ENCODE results near the gene FRMD5. TPM values are rescaled to one million over a fixed set of nuclear protein-coding genes. Genes with fewer than 3 reads are reported as not detected.

Gene FRMD5
- total RNA-seq, 1 donor from 2014 or later, result 43.8 TPM

GRCh38 chr15:44102675-44103254, 92.3 kb downstream of the FRMD5 start:
- no peak for DNase-seq
- Mint-ChIP-seq H3K9me3 (ENCODE audit: unreplicated experiment) (peaks cover 3% of the 10 kb centered on the region), H3K4me1 (ENCODE audit: low read depth, unreplicated experiment) (peaks cover 28% of the 10 kb centered on the region), H3K27ac (ENCODE audit: unreplicated experiment) (peak overlapping the region; percentile 88), H3K4me3 (ENCODE audit: unreplicated experiment) (peak overlapping the region; percentile 33), H3K27me3 (ENCODE audit: unreplicated experiment) (peaks cover 4% of the 10 kb centered on the region), H3K36me3 (ENCODE audit: unreplicated experiment) (no peaks in the 10 kb centered on the region)
- TF ChIP-seq CTCF (IDR thresholded peaks at IDR 0.05; ENCODE audit: partially characterized antibody, unreplicated experiment), result no peak

- Mint-ChIP-seq H3K27ac (ENCODE audit: unreplicated experiment) (peak overlapping the region; percentile 88), H3K36me3 (ENCODE audit: unreplicated experiment) (no peaks in the 10 kb centered on the region), H3K27me3 (ENCODE audit: unreplicated experiment) (peaks cover 4% of the 10 kb centered on the region), H3K9me3 (ENCODE audit: unreplicated experiment) (peaks cover 3% of the 10 kb centered on the region), H3K4me3 (ENCODE audit: unreplicated experiment) (no peak overlapping the region), H3K4me1 (ENCODE audit: low read depth, unreplicated experiment) (peaks cover 28% of the 10 kb centered on the region)
- TF ChIP-seq CTCF (IDR thresholded peaks at IDR 0.05; ENCODE audit: partially characterized antibody, unreplicated experiment), result no peak
- no peak for DNase-seq
Measured at GRCh38 chr15:44101944-44102343, 93.1 kb downstream of the FRMD5 start.

DNA sequence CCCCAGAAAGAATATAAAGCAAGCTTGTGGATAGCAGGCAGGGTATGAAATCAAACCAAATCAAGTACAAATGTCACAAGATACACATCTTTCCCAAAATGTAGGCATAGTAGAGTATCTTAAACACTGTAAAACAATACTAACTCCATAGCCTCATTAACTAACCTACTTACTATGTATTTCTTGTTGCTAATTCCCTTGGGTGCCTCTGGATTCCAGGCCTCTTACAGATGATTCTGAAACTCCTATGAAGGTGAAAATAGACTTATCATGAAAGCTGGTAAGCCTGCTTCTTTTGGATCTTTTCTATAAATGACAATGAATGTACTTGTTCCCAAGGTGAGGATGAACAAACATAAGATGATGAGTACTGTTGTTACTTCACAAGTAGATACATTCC, 93.8 kb downstream of the FRMD5 start:
- Mint-ChIP-seq H3K4me1 (ENCODE audit: low read depth, unreplicated experiment) (peaks cover 24% of the 10 kb centered on the region), H3K9me3 (ENCODE audit: unreplicated experiment) (peaks cover 3% of the 10 kb centered on the region), H3K27ac (ENCODE audit: unreplicated experiment) (no peak overlapping the region), H3K36me3 (ENCODE audit: unreplicated experiment) (no peaks in the 10 kb centered on the region), H3K4me3 (ENCODE audit: unreplicated experiment) (no peak overlapping the region), H3K27me3 (ENCODE audit: unreplicated experiment) (peaks cover 6% of the 10 kb centered on the region)
- TF ChIP-seq CTCF (IDR thresholded peaks at IDR 0.05; ENCODE audit: partially characterized antibody, unreplicated experiment), result no peak
- no peak for DNase-seq

DNA sequence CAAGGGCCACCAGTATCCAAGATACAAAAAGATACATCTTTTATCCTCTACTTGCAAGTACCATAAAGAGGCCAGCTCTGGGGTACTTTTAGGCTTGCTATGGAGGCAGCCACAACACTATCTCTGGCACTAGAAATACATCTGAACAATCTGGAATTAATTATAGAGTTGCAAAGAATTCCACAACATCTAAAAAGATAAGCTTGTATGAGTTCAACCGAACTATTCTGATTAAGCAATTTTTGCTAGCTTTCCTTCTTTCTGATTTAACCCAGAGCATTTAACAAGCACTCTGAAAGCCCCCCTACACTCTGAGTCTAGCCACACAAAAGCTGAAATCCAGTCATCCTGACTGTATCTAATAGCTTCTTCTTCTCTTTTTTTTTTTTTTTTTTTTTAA, 95.4 kb downstream of the FRMD5 start:
- no peak for TF ChIP-seq CTCF (IDR thresholded peaks at IDR 0.05; ENCODE audit: partially characterized antibody, unreplicated experiment)
- H3K27ac Mint-ChIP-seq (ENCODE audit: unreplicated experiment), result no peak overlapping the region
- peaks cover 9% of the 10 kb centered on the region for H3K27me3 Mint-ChIP-seq (ENCODE audit: unreplicated experiment)
- peaks cover 20% of the 10 kb centered on the region for H3K4me1 Mint-ChIP-seq (ENCODE audit: low read depth, unreplicated experiment)
- H3K36me3 Mint-ChIP-seq (ENCODE audit: unreplicated experiment), result no peaks in the 10 kb centered on the region
- DNase-seq, result no peak
- no peak overlapping the region for H3K4me3 Mint-ChIP-seq (ENCODE audit: unreplicated experiment)
- peaks cover 3% of the 10 kb centered on the region for H3K9me3 Mint-ChIP-seq (ENCODE audit: unreplicated experiment)

DNA sequence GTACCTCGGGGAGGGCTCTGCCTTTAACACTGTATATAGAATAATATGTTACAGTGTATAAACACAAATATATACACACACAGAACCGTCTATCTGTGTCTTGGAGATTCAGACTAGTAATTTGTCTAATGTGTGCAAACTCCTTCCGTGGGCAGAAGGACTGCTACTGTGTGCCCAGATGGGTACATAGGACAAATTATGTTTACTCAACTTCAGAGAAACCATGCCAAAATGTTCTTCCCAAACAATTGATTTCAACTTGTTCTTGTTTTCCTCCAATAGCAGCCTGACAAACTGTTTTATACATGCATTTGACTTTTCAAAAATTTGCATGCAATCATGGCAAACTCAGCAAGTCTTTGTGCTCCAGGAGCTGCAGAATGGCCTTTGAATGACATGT, 97.5 kb downstream of the FRMD5 start:
- Mint-ChIP-seq H3K27ac (ENCODE audit: unreplicated experiment) (no peak overlapping the region), H3K4me3 (ENCODE audit: unreplicated experiment) (no peak overlapping the region), H3K4me1 (ENCODE audit: low read depth, unreplicated experiment) (peaks cover 12% of the 10 kb centered on the region), H3K9me3 (ENCODE audit: unreplicated experiment) (no peaks in the 10 kb centered on the region), H3K36me3 (ENCODE audit: unreplicated experiment) (no peaks in the 10 kb centered on the region), H3K27me3 (ENCODE audit: unreplicated experiment) (peaks cover 9% of the 10 kb centered on the region)
- TF ChIP-seq CTCF (IDR thresholded peaks at IDR 0.05; ENCODE audit: partially characterized antibody, unreplicated experiment), result no peak
- no peak for DNase-seq

Measured in glutamatergic neuron (in vitro differentiated cells).